DMS 273 treated with DMSO at 0.1 percent for 48 hours (cell line): Measurements from ENCODE around the gene USP38.
"Not testable (repeated sequence)": the region's sequence is repeated elsewhere in the genome, so short reads cannot be mapped to it uniquely, and the experiment has no call there.

Experiments
- DNase-seq: peaks from one replicate; lab custom pipeline; 2025; lab: John Stamatoyannopoulos, UW

Gene USP38

DNA sequence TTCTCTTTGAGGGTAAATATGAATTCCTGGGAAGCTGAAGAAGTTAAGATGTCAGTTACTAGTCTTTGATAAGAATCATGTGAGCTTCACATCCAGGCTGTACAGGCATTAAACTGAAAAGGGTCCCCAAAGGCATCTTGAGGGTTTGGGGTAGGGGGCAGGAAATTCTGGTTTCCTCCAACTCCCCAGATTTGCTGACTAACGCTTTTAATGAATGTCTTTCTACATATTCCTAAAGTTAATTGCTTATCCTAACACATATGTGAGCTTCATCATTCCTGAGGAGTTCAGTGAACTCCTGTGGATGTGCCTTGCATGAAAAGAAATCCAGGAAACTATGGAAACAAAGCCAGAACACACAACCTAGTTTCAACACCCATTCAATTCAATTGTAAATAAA, 78.1 kb downstream of the USP38 start:
- no peak for DNase-seq

DNA sequence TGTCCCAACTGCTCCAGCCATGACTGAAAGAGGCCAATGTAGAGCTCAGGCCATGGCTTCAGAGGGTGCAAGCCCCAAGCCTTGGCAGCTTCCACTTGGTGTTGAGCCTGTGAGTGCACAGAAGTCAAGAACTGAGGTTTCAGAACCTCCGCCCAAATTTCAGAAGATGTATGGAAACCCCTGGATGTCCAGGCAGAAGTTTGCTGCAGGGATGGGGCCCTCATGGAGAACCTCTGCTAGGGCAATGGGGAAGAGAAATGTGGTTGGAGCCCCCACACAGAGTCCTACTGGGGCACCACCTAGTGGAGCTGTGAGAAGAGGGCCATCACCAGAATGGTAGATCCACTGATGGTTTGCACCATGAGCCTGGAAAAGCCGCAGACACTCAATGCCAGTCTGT, 83.0 kb downstream of the USP38 start:
- not testable (repeated sequence) for DNase-seq

DNA sequence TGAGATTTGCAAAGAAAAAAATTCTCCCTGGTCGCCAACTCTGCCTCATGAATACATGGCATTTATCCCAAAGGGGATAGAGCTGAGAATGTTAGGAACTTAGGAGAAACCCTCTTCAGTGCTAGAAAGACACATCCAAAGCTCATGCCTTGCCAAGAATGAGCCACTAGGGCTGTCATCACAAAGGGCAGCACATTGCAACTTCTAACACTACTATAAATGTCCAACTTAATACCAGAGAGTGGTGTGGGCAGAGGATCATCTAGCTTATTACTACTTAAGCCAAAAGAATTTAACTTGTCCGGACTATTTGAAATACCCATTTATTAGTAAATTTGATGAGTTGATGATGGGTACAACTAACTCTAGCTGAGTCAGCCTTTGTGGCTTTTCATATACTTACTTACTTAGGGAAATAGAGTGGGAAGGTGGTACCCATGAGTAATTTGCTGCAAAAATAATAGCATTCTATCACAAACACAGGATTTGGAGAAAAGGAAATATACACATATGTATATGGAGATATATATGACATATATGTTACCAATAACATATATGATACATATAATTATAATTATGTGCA, 85.6 kb downstream of the USP38 start:
- no peak for DNase-seq
